Hepatocyte (in vitro differentiated cells): ENCODE data around the gene FMO3. TPM values are rescaled to one million over a fixed set of nuclear protein-coding genes. Genes with fewer than 3 reads are reported as not detected.
A peak's percentile ranks its signal among the peaks of the same experiment; 100 is the strongest.

Experiments
- DNase-seq: peaks from one replicate; pipeline ENCODE4 v3.0.0-alpha.2; 2016; ENCODE audit warnings: low spot score
- H2AFZ ChIP-seq: fragments of 200-600 bp; sonication (generic); 2 replicates; pipeline ENCODE4 v1.6.0; 2016; ENCODE audit warnings: antibody characterized with exemption, mild to moderate bottlenecking
- H3K27ac ChIP-seq: fragments of 200-600 bp; sonication (generic); 2 replicates; pipeline ENCODE4 v1.5.1; 2016; ENCODE audit warnings: mild to moderate bottlenecking
- H3K27me3 ChIP-seq: fragments of 200-600 bp; sonication (generic); 2 replicates; pipeline ENCODE4 v1.6.1; 2016
- H3K36me3 ChIP-seq: fragments of 200-600 bp; sonication (generic); replicated peaks from 2 replicates; pipeline ENCODE4 v1.5.1; 2016; ENCODE audit warnings: low read depth; ENCODE audit not compliant: insufficient read depth
- H3K4me1 ChIP-seq: fragments of 200-600 bp; sonication (generic); 2 replicates; pipeline ENCODE4 v1.5.1; 2016; ENCODE audit warnings: mild to moderate bottlenecking, moderate library complexity; ENCODE audit not compliant: insufficient read depth
- H3K4me2 ChIP-seq: fragments of 200-600 bp; sonication (generic); 2 replicates; pipeline ENCODE4 v1.6.0; 2016
- H3K4me3 ChIP-seq: fragments of 200-600 bp; sonication (generic); 2 replicates; pipeline ENCODE4 v1.5.1; 2016; ENCODE audit warnings: mild to moderate bottlenecking
- H3K79me2 ChIP-seq: fragments of 200-600 bp; sonication (generic); 2 replicates; pipeline ENCODE4 v1.6.0; 2017; ENCODE audit warnings: mild to moderate bottlenecking
- H3K9me2 ChIP-seq: fragments of 200-600 bp; sonication (generic); replicated peaks from 2 replicates; pipeline ENCODE4 v1.6.0; 2017; ENCODE audit warnings: mild to moderate bottlenecking; ENCODE audit not compliant: insufficient read depth
- H3K9me3 ChIP-seq: fragments of 200-600 bp; sonication (generic); 2 replicates; pipeline ENCODE4 v1.5.1; 2016; ENCODE audit warnings: low read depth, mild to moderate bottlenecking
- H4K20me1 ChIP-seq: fragments of 200-600 bp; sonication (generic); 2 replicates; pipeline ENCODE4 v1.6.0; 2016; ENCODE audit warnings: mild to moderate bottlenecking; ENCODE audit not compliant: insufficient read depth, poor library complexity, severe bottlenecking
- CTCF ChIP-seq: fragments of 200-600 bp; sonication (generic); IDR thresholded peaks from 2 replicates; pipeline ENCODE4 v1.5.1; 2016; ENCODE audit warnings: antibody characterized with exemption, mild to moderate bottlenecking; ENCODE audit not compliant: poor library complexity
- EZH2 ChIP-seq: fragments of 200-600 bp; sonication (generic); IDR thresholded peaks from 2 replicates; pipeline ENCODE4 v1.6.1; 2016; ENCODE audit warnings: antibody characterized with exemption, mild to moderate bottlenecking, borderline replicate concordance
- EZH2phosphoT487 ChIP-seq: fragments of 200-600 bp; sonication (generic); IDR thresholded peaks from one replicate; pipeline ENCODE4 v1.6.1; 2018; ENCODE audit warnings: antibody characterized with exemption, mild to moderate bottlenecking, low read depth, moderate library complexity; ENCODE audit not compliant: unreplicated experiment, severe bottlenecking
- WGBS: methylation state at CpG from one replicate; pipeline ENCODE4 v1.1.6; 2016; ENCODE audit warnings: low lambda C conversion rate; ENCODE audit errors: missing lambda C conversion rate; 5-methylcytosine and 5-hydroxymethylcytosine counted together
- polyA plus RNA-seq: library from polyadenylated mRNA; unstranded; fragments of >200 nt; fragmentation: Nextera tagmentation; extraction: Ambion mirVana; gene quantifications from 2 replicates; pipeline ENCODE4 v1.2.1, GENCODE V29; 2016
- total RNA-seq: library from RNA; depleted of rRNA; stranded (reverse); fragments of >200 nt; gene quantifications from 2 replicates; pipeline ENCODE4 v1.2.3, GENCODE V29; 2014

Gene FMO3
- total and polyA plus RNA-seq, 2 experiments from 2014 or later = 0.52 to 1.6 TPM

- Histone ChIP-seq H3K9me3 (no peaks in the 10 kb centered on the region), H3K4me2 (no peak overlapping the region), H4K20me1 (no peaks in the 10 kb centered on the region), H3K79me2 (no peaks in the 10 kb centered on the region), H3K36me3 (no peaks in the 10 kb centered on the region), H3K27ac (no peak overlapping the region), H3K27me3 (no peaks in the 10 kb centered on the region), H2AFZ (no peak overlapping the region), H3K4me1 (no peaks in the 10 kb centered on the region), H3K9me2 (no peaks in the 10 kb centered on the region), H3K4me3 (no peak overlapping the region)
- no peak for TF ChIP-seq EZH2phosphoT487
- TF ChIP-seq CTCF = no peak
- TF ChIP-seq EZH2 = no peak
- WGBS = 70% methylated on average over 2 of the region's 2 CpGs
- DNase-seq = no peak
Observed at GRCh38 chr1:171119648-171120047, 28.9 kb downstream of the FMO3 start.

- H3K36me3 ChIP-seq = no peaks in the 10 kb centered on the region
- H3K9me3 ChIP-seq = no peaks in the 10 kb centered on the region
- no peaks in the 10 kb centered on the region for H4K20me1 ChIP-seq
- no peak for TF ChIP-seq EZH2phosphoT487
- peak; percentile 2 for TF ChIP-seq CTCF
- H3K27ac ChIP-seq = no peak overlapping the region
- H3K27me3 ChIP-seq = no peaks in the 10 kb centered on the region
- H2AFZ ChIP-seq = no peak overlapping the region
- no peak for DNase-seq
- no peak overlapping the region for H3K4me3 ChIP-seq
- no peaks in the 10 kb centered on the region for H3K9me2 ChIP-seq
- H3K4me1 ChIP-seq = no peaks in the 10 kb centered on the region
- no peaks in the 10 kb centered on the region for H3K79me2 ChIP-seq
- no peak overlapping the region for H3K4me2 ChIP-seq
Observed at GRCh38 chr1:171122299-171122698, 31.6 kb downstream of the FMO3 start.

GRCh38 chr1:171122893-171123292, 32.2 kb downstream of the FMO3 start:
- no peak overlapping the region for H3K27ac ChIP-seq
- H3K9me3 ChIP-seq = no peaks in the 10 kb centered on the region
- no peaks in the 10 kb centered on the region for H3K4me1 ChIP-seq
- H3K4me2 ChIP-seq = no peak overlapping the region
- H3K36me3 ChIP-seq = no peaks in the 10 kb centered on the region
- H3K27me3 ChIP-seq = no peaks in the 10 kb centered on the region
- TF ChIP-seq CTCF (no peak), EZH2phosphoT487 (no peak), EZH2 (no peak)
- no peaks in the 10 kb centered on the region for H3K79me2 ChIP-seq
- no peak for DNase-seq
- H4K20me1 ChIP-seq = no peaks in the 10 kb centered on the region
- H3K4me3 ChIP-seq = no peak overlapping the region
- H3K9me2 ChIP-seq = no peaks in the 10 kb centered on the region
- no peak overlapping the region for H2AFZ ChIP-seq

- WGBS = 97% methylated on average over 4 of the region's 4 CpGs
- no peak overlapping the region for H3K4me2 ChIP-seq
- H3K9me3 ChIP-seq = no peaks in the 10 kb centered on the region
- H3K27me3 ChIP-seq = no peaks in the 10 kb centered on the region
- H3K4me3 ChIP-seq = no peak overlapping the region
- DNase-seq = no peak
- no peak overlapping the region for H2AFZ ChIP-seq
- no peaks in the 10 kb centered on the region for H3K4me1 ChIP-seq
- H4K20me1 ChIP-seq = no peaks in the 10 kb centered on the region
- TF ChIP-seq EZH2 (no peak), CTCF (no peak), EZH2phosphoT487 (no peak)
- H3K36me3 ChIP-seq = no peaks in the 10 kb centered on the region
- no peaks in the 10 kb centered on the region for H3K9me2 ChIP-seq
- no peaks in the 10 kb centered on the region for H3K79me2 ChIP-seq
- H3K27ac ChIP-seq = no peak overlapping the region
Observed at GRCh38 chr1:171126504-171126903, 35.8 kb downstream of the FMO3 start.
